Skeletal muscle satellite cell (primary cell): Measurements from ENCODE around the gene NKX1-1.

Experiments used
- H3K27me3 ChIP-seq: 2 replicates; pipeline ENCODE4 v1.7.0; 2013; ENCODE audit warnings: low read length; ENCODE audit not compliant: control insufficient read depth, insufficient read depth
- H3K36me3 ChIP-seq: 2 replicates; pipeline ENCODE4 v1.7.0; 2013; ENCODE audit warnings: mild to moderate bottlenecking, control low read depth, low read length; ENCODE audit not compliant: insufficient read depth
- H3K4me1 ChIP-seq: 2 replicates; pipeline ENCODE4 v1.7.0; 2013; ENCODE audit warnings: low read length; ENCODE audit not compliant: control insufficient read depth, insufficient read depth
- H3K4me2 ChIP-seq: 2 replicates; pipeline ENCODE4 v1.7.0; 2013; ENCODE audit warnings: mild to moderate bottlenecking, low read length
- H3K4me3 ChIP-seq: 2 replicates; pipeline ENCODE4 v1.7.0; 2013; ENCODE audit warnings: low read length
- H3K9ac ChIP-seq: 2 replicates; pipeline ENCODE4 v1.7.0; 2013; ENCODE audit warnings: mild to moderate bottlenecking, low read depth, low read length, moderate library complexity
- H3K9me3 ChIP-seq: replicated peaks from 2 replicates; pipeline ENCODE4 v1.7.0; 2013; ENCODE audit warnings: mild to moderate bottlenecking, control low read depth, low read length

Gene NKX1-1

DNA sequence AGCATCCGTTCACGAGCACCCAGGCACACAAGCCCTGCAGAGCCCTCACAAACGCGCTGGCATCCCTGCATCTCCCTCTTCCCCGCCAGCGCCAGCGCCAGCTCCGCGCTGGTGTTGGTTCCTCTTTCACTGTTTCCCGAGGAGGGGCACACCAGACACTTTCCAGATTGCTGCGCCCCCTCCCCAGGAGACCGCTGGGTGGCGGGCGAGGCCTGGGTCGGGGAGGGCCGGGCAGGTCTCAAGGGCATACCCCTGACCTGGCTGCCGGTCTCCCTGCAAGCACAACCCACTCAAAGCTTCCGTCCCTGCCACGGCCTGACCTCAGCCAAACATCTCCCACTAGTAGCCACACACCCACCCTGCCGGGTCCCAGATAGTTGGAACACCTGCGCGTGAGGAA, 2.2 kb upstream of the NKX1-1 start:
- Histone ChIP-seq H3K9ac (no peak overlapping the region), H3K4me2 (no peak overlapping the region), H3K27me3 (peaks cover 90% of the 10 kb centered on the region), H3K4me3 (no peak overlapping the region), H3K36me3 (no peaks in the 10 kb centered on the region), H3K4me1 (no peaks in the 10 kb centered on the region), H3K9me3 (no peaks in the 10 kb centered on the region)

DNA sequence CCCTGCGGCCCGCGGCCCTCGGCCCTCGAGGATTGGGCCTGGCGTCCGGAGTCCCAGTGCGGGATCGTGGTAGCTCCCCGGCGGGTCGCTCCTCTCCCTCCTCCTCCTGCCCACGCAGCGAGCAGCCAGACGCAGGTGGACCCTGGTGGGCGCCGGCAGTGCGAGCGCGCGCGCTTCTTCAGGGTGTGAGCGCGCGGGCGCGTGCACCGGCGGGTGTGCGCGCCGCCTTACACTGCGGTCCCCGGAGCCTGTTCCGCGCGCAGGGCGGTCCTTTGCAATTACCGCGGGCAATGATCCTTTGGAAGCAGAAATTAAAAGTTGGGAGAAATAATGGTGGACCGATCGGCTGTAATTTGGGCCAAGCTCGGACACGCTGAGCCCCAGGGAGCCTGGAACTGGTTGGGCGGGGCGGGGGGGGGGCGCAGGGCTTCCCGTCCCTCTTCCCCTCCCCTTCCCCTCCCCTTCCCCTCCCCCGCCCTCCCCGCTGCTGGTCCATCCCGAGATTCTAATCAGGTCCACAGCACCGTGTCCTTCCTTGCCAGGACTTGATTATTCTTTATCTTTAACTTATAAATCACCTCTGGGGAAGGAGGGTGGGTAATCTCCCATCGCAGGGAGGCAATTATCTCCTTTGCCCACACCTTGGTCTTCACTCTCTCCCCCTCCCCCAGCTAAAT, 1.6 kb upstream of the NKX1-1 start:
- Histone ChIP-seq H3K4me1 (no peaks in the 10 kb centered on the region), H3K9me3 (no peaks in the 10 kb centered on the region), H3K4me3 (no peak overlapping the region), H3K4me2 (no peak overlapping the region), H3K9ac (no peak overlapping the region), H3K36me3 (no peaks in the 10 kb centered on the region), H3K27me3 (peaks cover 90% of the 10 kb centered on the region)

- Histone ChIP-seq H3K4me3 (no peak overlapping the region), H3K27me3 (peaks cover 90% of the 10 kb centered on the region)
Measured at GRCh38 chr4:1406981-1407656, 877 bp upstream of the NKX1-1 start.

DNA sequence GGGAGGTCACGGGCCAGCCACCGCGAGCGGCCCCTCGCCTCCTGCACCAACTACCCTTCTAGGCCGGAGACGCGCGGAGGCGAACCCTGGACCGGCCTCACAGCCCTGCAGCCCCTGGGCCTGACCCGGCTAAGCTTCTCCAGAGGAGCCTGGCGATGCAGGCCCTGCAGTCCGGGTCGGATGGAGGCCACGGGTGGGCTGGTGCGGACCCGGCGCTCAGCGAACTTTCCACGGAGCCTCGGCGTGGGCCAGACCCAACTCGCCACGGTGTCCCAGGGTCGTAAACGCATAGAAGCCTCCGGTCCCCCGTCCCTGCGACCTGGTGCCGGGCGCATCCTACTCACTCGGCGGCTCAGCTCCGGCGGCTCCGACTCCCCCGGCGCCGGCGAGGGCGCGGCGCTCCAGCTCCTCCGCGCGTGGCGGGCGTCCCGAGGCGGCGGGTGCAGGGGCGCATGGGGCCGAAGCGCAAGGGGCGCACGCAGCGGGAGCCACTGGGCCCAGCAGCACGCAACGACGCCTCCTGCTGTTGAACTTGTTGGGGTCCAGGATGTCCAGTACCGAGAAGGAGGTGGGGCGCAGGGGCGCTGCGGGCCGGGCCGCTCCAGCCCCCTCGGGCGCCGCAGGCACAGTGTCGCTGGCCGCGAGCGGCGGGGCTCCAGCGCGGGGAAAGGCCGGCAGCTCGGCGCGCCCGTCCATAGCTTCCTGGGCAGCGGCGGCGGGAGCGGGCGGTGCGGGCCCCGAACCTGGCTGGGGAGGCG, 427 bp downstream of the NKX1-1 start:
- H3K4me1 ChIP-seq: no peaks in the 10 kb centered on the region
- no peak overlapping the region for H3K4me3 ChIP-seq
- no peaks in the 10 kb centered on the region for H3K9me3 ChIP-seq
- H3K9ac ChIP-seq: no peak overlapping the region
- no peaks in the 10 kb centered on the region for H3K36me3 ChIP-seq
- no peak overlapping the region for H3K4me2 ChIP-seq
- H3K27me3 ChIP-seq: peaks cover 90% of the 10 kb centered on the region

More at GRCh38 chr4:1406981-1407656, 877 bp upstream of the NKX1-1 start:
- Histone ChIP-seq H3K4me2 (no peak overlapping the region), H3K9ac (no peak overlapping the region), H3K4me1 (no peaks in the 10 kb centered on the region), H3K36me3 (no peaks in the 10 kb centered on the region), H3K9me3 (no peaks in the 10 kb centered on the region)

GRCh38 chr4:1405254-1405635, 997 bp downstream of the NKX1-1 start:
- Histone ChIP-seq H3K9ac (no peak overlapping the region), H3K4me2 (no peak overlapping the region), H3K27me3 (peaks cover 92% of the 10 kb centered on the region), H3K4me3 (no peak overlapping the region), H3K9me3 (no peaks in the 10 kb centered on the region), H3K36me3 (no peaks in the 10 kb centered on the region), H3K4me1 (no peaks in the 10 kb centered on the region)

- Histone ChIP-seq H3K9ac (no peak overlapping the region), H3K27me3 (peaks cover 93% of the 10 kb centered on the region), H3K36me3 (no peaks in the 10 kb centered on the region), H3K9me3 (no peaks in the 10 kb centered on the region), H3K4me2 (no peak overlapping the region), H3K4me1 (no peaks in the 10 kb centered on the region), H3K4me3 (no peak overlapping the region)
Measured at GRCh38 chr4:1404573-1405253, 1.5 kb downstream of the NKX1-1 start.

GRCh38 chr4:1403591-1404572, 2.4 kb downstream of the NKX1-1 start:
- Histone ChIP-seq H3K4me2 (peak overlapping the region; percentile 25), H3K36me3 (no peaks in the 10 kb centered on the region), H3K4me1 (no peaks in the 10 kb centered on the region), H3K27me3 (peaks cover 84% of the 10 kb centered on the region), H3K9ac (no peak overlapping the region), H3K4me3 (no peak overlapping the region), H3K9me3 (peaks cover 2% of the 10 kb centered on the region)

- Histone ChIP-seq H3K9me3 (peaks cover 2% of the 10 kb centered on the region), H3K36me3 (no peaks in the 10 kb centered on the region), H3K4me1 (no peaks in the 10 kb centered on the region), H3K4me2 (no peak overlapping the region), H3K4me3 (no peak overlapping the region), H3K9ac (no peak overlapping the region), H3K27me3 (peaks cover 77% of the 10 kb centered on the region)
Measured at GRCh38 chr4:1403177-1403583, 3.1 kb downstream of the NKX1-1 start.

DNA sequence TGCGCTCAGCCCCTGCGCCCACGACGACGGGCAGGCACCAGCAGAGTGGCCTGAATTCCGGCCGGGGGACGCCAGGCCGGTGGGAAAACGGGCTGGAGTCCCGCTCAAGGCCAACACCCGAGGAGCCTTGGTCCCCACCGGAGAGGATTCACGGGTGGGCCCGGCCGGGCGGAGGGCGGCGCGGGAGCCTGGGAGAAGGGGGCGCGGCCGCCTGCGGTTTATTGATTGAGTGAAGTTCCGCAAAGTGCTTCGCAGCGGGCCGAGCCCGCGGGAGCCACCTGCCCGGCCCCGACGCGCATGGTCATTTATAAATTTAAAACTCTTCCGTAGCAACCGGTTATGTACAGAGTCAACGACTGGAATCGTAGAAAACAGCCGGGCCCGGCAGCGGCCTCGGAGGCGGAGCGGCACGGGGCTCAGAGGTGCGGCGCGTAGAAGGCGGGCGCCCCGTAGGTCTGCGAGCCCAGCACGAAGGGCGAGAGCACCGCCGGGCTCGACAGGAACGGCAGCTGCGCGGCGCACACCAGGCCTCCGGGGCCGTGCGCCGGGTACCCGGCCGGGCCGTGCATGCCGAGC, 3.6 kb downstream of the NKX1-1 start:
- Histone ChIP-seq H3K9me3 (peaks cover 2% of the 10 kb centered on the region), H3K36me3 (no peaks in the 10 kb centered on the region), H3K4me1 (no peaks in the 10 kb centered on the region), H3K27me3 (peaks cover 73% of the 10 kb centered on the region), H3K4me2 (no peak overlapping the region), H3K9ac (no peak overlapping the region), H3K4me3 (no peak overlapping the region)

- Histone ChIP-seq H3K4me2 (no peak overlapping the region), H3K9ac (no peak overlapping the region), H3K9me3 (peaks cover 8% of the 10 kb centered on the region), H3K4me1 (no peaks in the 10 kb centered on the region), H3K4me3 (no peak overlapping the region), H3K27me3 (peaks cover 67% of the 10 kb centered on the region), H3K36me3 (no peaks in the 10 kb centered on the region)
Measured at GRCh38 chr4:1402021-1402515, 4.2 kb downstream of the NKX1-1 start.
